Astrocyte (in vitro differentiated cells and primary cell): Measurements from ENCODE around the gene FA2H. TPM values are rescaled to one million over a fixed set of nuclear protein-coding genes. Genes with fewer than 3 reads are reported as not detected.
"Not testable (repeated sequence)": the region's sequence is repeated elsewhere in the genome, so short reads cannot be mapped to it uniquely, and the experiment has no call there.

Experiments
- DNase-seq: peaks from one replicate; pipeline ENCODE4 v3.0.0-alpha.2; 2010; ENCODE audit warnings: low read depth
- FAIRE-seq: peaks from 2 replicates; lab custom pipeline; 2011; peaks lifted over from hg19 to GRCh38; lab: Jason Lieb, UNC
- H2AFZ ChIP-seq: 2 replicates; pipeline ENCODE4 v1.6.0; 2012; ENCODE audit warnings: low read depth, low read length, inconsistent platforms
- H3K27ac ChIP-seq: 2 replicates; pipeline ENCODE4 v1.5.1; 2011; ENCODE audit warnings: low read depth, low read length, inconsistent platforms
- H3K27me3 ChIP-seq: 2 replicates; pipeline ENCODE4 v1.6.0; 2011; ENCODE audit warnings: low read length, inconsistent platforms; ENCODE audit not compliant: insufficient read depth
- H3K36me3 ChIP-seq: 2 replicates; pipeline ENCODE4 v1.5.1; 2011; ENCODE audit warnings: low read length, inconsistent platforms; ENCODE audit not compliant: insufficient read depth
- H3K4me1 ChIP-seq: 2 replicates; pipeline ENCODE4 v1.5.1; 2011; ENCODE audit warnings: low read length, inconsistent platforms; ENCODE audit not compliant: insufficient read depth
- H3K4me2 ChIP-seq: 2 replicates; pipeline ENCODE4 v1.6.0; 2012; ENCODE audit warnings: low read length, inconsistent platforms
- H3K4me3 ChIP-seq: 2 replicates; pipeline ENCODE4 v1.5.1; 2011; ENCODE audit warnings: low read depth, mild to moderate bottlenecking, low read length, inconsistent platforms; ENCODE audit not compliant: insufficient read depth
- H3K79me2 ChIP-seq: 2 replicates; pipeline ENCODE4 v1.6.0; 2012; ENCODE audit warnings: mild to moderate bottlenecking, low read length, inconsistent platforms; ENCODE audit not compliant: insufficient read depth
- H3K9ac ChIP-seq: 2 replicates; pipeline ENCODE4 v1.6.0; 2012; ENCODE audit warnings: mild to moderate bottlenecking, low read length, inconsistent platforms
- H3K9me3 ChIP-seq: 2 replicates; pipeline ENCODE4 v1.5.1; 2012; ENCODE audit warnings: low read depth, mild to moderate bottlenecking, low read length, inconsistent platforms; ENCODE audit not compliant: insufficient read depth
- H4K20me1 ChIP-seq: 2 replicates; pipeline ENCODE4 v1.6.0; 2012; ENCODE audit warnings: low read length, inconsistent platforms; ENCODE audit not compliant: insufficient read depth
- H3K27ac Mint-ChIP-seq: one replicate; pipeline ENCODE4 v1.8.0; 2021; ENCODE audit warnings: mild to moderate bottlenecking, mixed read lengths; ENCODE audit not compliant: unreplicated experiment
- H3K27me3 Mint-ChIP-seq: one replicate; pipeline ENCODE4 v1.8.0; 2021; ENCODE audit warnings: low read depth, mixed read lengths; ENCODE audit not compliant: unreplicated experiment
- H3K36me3 Mint-ChIP-seq: one replicate; pipeline ENCODE4 v1.8.0; 2021; ENCODE audit warnings: low read depth, mixed read lengths; ENCODE audit not compliant: unreplicated experiment
- H3K4me1 Mint-ChIP-seq: one replicate; pipeline ENCODE4 v1.8.0; 2021; ENCODE audit warnings: low read depth, mixed read lengths; ENCODE audit not compliant: unreplicated experiment
- H3K4me3 Mint-ChIP-seq: one replicate; pipeline ENCODE4 v1.8.0; 2021; ENCODE audit warnings: mild to moderate bottlenecking, moderate library complexity, mixed read lengths; ENCODE audit not compliant: unreplicated experiment
- H3K9me3 Mint-ChIP-seq: one replicate; pipeline ENCODE4 v1.8.0; 2021; ENCODE audit warnings: mild to moderate bottlenecking, mixed read lengths; ENCODE audit not compliant: unreplicated experiment
- CTCF ChIP-seq: IDR thresholded peaks from 2 replicates; pipeline ENCODE4 v1.5.1; 2011; ENCODE audit warnings: low read depth, mild to moderate bottlenecking, inconsistent platforms, low read length, moderate library complexity; ENCODE audit not compliant: insufficient read depth
- EZH2 ChIP-seq: IDR thresholded peaks from 2 replicates; pipeline ENCODE4 v1.6.1; 2012; ENCODE audit warnings: mild to moderate bottlenecking, low read length, inconsistent platforms; ENCODE audit not compliant: insufficient read depth
- total RNA-seq: library from RNA; stranded (reverse); gene quantifications from 2 replicates; pipeline ENCODE4 v1.2.1, GENCODE V29; 2021

FA2H gene
- total RNA-seq, 1 donor from 2014 or later, result 0.14 TPM

GRCh38 chr16:74723256-74723655, 51.4 kb downstream of the FA2H start:
- H3K27ac ChIP-seq, result no peak overlapping the region
- no peak overlapping the region for H3K4me3 ChIP-seq
- H4K20me1 ChIP-seq, result no peaks in the 10 kb centered on the region
- H3K27me3 ChIP-seq, result no peaks in the 10 kb centered on the region
- H3K36me3 Mint-ChIP-seq, result peaks cover 5% of the 10 kb centered on the region
- peaks cover 24% of the 10 kb centered on the region for H3K27me3 Mint-ChIP-seq
- peaks cover 4% of the 10 kb centered on the region for H3K9me3 ChIP-seq
- H3K4me1 Mint-ChIP-seq, result no peaks in the 10 kb centered on the region
- H3K79me2 ChIP-seq, result no peaks in the 10 kb centered on the region
- no peak overlapping the region for H3K27ac Mint-ChIP-seq
- FAIRE-seq (no peak), DNase-seq (no peak)
- H3K9me3 Mint-ChIP-seq, result peaks cover 10% of the 10 kb centered on the region
- no peaks in the 10 kb centered on the region for H3K36me3 ChIP-seq
- H3K4me2 ChIP-seq, result no peak overlapping the region
- H3K9ac ChIP-seq, result no peak overlapping the region
- H3K4me3 Mint-ChIP-seq, result no peak overlapping the region
- H2AFZ ChIP-seq, result no peak overlapping the region
- H3K4me1 ChIP-seq, result peaks cover 11% of the 10 kb centered on the region
- TF ChIP-seq CTCF (no peak), EZH2 (no peak)

DNA sequence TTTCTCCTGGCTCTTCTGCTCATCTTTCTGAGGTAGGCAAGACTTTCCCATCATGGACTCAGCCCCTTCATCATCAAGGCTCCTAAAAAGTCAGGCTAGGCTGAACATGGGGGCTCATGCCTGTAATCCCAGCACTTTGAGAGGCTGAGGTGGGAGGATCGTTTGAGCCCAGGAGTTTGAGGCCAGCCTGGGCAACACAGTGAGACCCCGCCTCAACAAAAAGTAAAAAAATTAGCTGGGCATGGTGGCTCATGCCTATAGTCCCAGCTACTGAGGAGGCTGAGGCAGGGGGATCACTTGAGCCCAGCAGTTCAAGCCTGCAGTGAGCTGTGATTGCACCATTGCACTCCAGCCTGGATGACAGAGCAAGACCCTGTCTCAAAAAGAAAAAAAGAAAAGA, 52.5 kb downstream of the FA2H start:
- H3K27me3 ChIP-seq, FAIRE-seq, H3K4me2 ChIP-seq, H3K9me3 ChIP-seq, H3K79me2 ChIP-seq, H3K4me3 ChIP-seq, H4K20me1 ChIP-seq, H3K27ac ChIP-seq, H3K9ac ChIP-seq, H3K4me3 Mint-ChIP-seq, H3K4me1 Mint-ChIP-seq, DNase-seq, H3K27ac Mint-ChIP-seq, H3K36me3 Mint-ChIP-seq, H3K36me3 ChIP-seq, H2AFZ ChIP-seq: not testable (repeated sequence)
- H3K4me1 ChIP-seq, result peaks cover 11% of the 10 kb centered on the region
- Mint-ChIP-seq H3K27me3 (peaks cover 34% of the 10 kb centered on the region), H3K9me3 (peaks cover 14% of the 10 kb centered on the region)

DNA sequence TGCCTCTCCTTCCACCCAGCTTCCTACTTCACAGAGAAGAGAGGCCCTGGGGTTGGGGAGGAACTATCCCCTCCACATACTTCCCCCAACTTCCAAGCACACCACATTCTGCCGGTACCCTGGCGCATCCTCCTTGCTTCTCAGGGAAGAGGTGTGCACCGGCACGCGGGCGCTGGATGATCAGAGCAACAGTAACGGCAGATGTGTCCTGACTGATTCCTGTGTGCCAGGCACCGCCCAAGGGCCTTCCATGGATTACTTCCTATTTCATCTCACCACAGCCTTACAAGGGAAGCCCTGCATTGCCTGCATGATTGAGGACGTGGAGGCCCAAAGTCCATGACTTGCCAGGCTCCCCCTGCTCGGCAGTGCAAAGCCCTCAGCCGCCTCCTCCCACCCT, 52.9 kb downstream of the FA2H start:
- FAIRE-seq (no peak), DNase-seq (no peak)
- H3K4me2 ChIP-seq, result no peak overlapping the region
- peaks cover 11% of the 10 kb centered on the region for H3K4me1 ChIP-seq
- H2AFZ ChIP-seq, result no peak overlapping the region
- H3K4me3 ChIP-seq, result no peak overlapping the region
- H3K27me3 ChIP-seq, result no peaks in the 10 kb centered on the region
- peaks cover 13% of the 10 kb centered on the region for H3K9me3 Mint-ChIP-seq
- no peaks in the 10 kb centered on the region for H3K36me3 ChIP-seq
- no peak for TF ChIP-seq CTCF
- TF ChIP-seq EZH2, result no peak
- H3K27ac ChIP-seq, result no peak overlapping the region
- peaks cover 5% of the 10 kb centered on the region for H3K36me3 Mint-ChIP-seq
- no peak overlapping the region for H3K4me3 Mint-ChIP-seq
- H4K20me1 ChIP-seq, result no peaks in the 10 kb centered on the region
- H3K9me3 ChIP-seq, result peaks cover under 1% of the 10 kb centered on the region
- H3K79me2 ChIP-seq, result no peaks in the 10 kb centered on the region
- H3K27me3 Mint-ChIP-seq, result peaks cover 39% of the 10 kb centered on the region
- H3K4me1 Mint-ChIP-seq, result no peaks in the 10 kb centered on the region
- no peak overlapping the region for H3K9ac ChIP-seq
- no peak overlapping the region for H3K27ac Mint-ChIP-seq
